NCI-H1930 (cell line): Measurements from ENCODE around the gene CCDC188.
"Not testable (repeated sequence)": the region's sequence is repeated elsewhere in the genome, so short reads cannot be mapped to it uniquely, and the experiment has no call there.

Source experiments
- DNase-seq, 2 experiments: peaks; one replicate each; lab custom pipeline; 2025; lab: John Stamatoyannopoulos, UW

Gene CCDC188

DNA sequence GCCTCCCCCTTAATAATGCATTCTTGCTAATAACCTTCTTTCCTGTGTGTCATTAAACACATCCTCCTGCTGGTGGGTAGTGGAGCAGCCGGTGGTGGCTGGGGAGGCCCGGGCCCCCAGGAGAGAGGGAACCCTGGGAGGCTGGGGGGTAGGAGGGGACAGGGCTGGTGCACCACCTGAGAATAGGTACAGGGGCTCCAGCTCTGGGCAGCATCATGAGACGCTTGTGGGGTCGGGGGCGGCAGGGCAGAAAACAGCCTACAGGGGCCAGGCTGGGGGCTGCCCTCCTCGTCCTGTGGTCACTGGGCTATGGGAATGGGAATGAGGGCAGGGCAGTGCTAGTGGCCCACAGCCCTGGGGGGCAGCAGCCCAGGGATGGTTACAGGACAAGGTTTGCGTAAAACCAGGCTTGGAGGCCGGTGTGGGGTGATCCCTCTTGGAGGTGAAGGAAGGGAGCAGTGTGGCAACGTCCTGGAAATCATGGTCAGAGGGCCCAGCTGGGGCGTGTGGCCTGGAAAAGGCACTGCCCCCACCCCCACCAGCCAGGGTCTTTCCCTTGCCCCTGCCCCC lies 18.5 kb upstream of the CCDC188 start:
- no peak for DNase-seq

DNA sequence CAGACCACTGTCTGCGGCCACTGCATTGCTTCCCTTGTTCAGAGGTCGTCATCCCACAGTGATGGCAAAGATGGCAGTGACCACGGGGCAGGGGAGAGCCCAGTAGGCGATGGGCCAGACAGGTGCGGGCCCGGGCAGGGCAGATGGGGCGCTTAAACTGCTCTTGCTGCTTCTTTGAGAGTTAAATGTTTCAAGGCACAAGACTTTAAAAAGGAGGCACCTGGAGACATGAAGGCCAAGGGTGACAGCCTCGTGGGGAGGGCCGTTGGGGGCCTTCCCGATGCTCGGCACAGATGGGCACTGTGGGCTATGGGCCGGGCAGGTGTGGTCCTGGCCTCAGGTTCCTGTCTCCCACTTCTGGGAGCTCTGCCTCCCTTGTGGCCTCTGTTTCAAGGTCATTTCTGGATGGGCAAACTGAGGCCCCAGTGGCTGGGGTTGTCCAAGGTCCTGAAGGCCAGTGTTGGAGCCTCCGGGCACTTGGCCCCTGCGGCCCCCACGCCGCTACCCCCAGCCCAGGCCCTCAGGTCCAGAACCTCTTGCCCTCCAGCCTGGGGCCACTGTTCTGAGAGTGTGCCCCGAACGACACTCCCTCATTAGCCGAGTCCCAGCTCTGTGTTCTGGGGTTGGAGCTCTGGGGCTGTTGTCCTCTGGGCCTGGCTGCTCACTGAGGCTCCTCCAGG lies 16.9 kb upstream of the CCDC188 start:
- DNase-seq, result no peak

DNA sequence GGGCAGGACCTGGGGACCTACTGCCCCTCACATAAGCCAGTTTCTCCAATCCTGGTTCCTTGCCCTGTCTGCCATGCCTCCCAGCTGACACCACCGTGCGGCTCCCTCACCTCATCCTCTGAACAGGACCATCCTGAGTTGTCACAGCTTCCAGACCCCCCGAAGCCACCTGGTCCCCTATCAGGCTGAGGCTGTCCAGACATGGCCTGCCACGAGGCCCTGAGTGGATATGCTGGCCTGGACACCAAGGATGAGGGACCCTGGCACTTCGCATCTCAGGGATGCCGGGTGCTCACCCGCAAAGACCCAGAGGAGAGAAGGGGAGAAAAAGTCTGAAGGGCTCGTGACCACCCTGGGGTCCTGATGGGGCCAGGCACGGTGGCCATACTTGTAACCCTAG lies 15.8 kb upstream of the CCDC188 start:
- DNase-seq, result no peak

DNA sequence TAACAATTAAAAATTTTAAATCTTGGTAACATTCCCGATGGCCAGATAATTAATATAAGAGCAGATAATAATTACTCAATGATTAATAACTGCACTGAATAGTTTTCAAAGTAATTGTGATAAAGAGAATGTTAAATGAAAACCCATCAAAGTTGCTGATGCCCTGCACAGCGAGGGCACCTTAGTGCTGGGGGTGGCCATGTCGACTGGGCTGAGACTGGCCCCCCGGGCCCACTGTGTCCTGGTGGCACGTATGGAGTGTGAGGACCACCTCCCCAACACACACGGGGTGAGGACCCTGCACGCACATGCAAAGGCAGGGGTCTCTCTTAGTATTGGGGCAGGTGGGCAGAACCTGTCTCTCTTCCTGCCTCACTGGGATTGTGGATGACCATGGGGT lies 15.1 kb upstream of the CCDC188 start:
- no peak for DNase-seq

DNA sequence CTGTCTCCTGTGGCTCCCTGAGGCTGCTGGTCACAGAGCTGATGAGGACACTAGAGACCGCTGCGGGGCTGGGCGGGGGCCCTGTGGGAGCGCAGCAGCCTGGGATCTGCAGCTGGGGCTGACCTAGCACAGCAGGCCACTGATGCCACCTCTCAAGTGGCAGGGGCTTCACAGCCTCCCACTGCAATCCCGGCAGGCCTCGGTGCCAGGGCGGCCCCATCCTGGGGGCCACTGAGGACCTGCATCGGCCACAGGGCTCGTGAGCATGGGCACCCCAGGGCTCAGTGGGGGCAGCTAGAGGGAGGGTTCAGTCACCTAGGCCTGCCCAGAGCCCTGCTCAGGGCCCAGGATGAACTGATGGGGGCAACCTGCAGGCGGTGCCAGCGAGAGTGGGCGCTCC lies 14.6 kb upstream of the CCDC188 start:
- DNase-seq, result no peak

DNA sequence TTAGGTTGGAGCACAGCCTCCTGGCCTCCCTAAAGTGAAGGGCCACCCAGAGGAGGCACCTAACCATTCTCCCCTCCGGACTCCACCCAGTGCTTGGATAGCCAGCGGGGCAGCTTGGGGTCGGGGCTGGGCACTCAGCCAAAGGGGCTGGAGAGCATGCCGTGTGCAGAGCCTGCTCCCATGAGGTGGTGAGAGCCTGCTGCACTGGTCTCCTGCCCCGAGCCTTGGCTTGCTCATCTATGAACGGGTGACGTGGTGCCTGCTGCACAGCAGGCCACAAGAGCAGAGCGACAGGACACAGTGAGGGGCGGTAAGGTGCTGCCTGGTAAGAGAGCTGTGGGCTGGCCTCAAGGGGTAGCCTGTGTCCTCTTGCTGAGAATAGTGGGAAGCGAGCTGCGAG lies 14.0 kb upstream of the CCDC188 start:
- no peak for DNase-seq

DNA sequence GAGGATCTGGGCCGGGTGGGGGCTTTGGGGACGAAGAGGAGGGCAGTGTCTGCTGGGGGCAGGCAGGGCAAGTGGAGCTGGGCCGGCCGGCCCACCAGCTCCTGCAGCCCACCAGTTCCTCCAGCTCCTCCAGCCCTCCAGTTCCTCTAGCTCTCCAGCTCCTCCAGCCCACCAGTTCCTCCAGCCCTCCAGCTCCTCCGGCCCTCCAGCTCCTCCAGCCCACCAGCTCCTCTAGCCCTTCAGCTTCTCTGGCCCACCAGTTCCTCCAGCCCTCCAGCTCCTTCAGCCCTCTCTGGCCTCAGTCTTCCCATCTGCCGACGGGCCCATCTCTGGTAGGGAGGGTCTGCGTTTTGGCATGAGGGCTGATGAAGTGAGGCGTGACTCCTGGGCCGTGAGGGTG lies 9.2 kb upstream of the CCDC188 start:
- DNase-seq, result no peak

DNA sequence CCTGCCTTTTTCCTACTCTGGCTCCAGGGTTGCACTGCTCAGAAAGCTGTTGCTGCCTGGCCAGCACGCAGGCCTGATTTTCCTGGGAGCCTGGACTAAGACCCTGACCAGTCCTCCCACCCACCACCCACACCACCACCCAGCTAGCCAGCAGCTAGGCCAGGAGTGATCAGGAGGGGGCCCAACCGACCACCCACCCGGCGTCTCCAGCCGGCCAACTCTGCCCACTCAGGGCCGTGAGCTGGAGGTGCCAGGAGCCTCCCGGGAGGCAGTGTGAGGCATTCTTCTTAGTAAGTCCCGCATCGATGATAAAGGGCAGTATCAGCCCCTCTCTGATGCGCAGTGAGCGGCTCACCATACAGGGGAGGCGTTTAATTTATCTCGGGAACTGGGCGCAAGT lies 8.7 kb upstream of the CCDC188 start:
- not testable (repeated sequence) for DNase-seq

DNA sequence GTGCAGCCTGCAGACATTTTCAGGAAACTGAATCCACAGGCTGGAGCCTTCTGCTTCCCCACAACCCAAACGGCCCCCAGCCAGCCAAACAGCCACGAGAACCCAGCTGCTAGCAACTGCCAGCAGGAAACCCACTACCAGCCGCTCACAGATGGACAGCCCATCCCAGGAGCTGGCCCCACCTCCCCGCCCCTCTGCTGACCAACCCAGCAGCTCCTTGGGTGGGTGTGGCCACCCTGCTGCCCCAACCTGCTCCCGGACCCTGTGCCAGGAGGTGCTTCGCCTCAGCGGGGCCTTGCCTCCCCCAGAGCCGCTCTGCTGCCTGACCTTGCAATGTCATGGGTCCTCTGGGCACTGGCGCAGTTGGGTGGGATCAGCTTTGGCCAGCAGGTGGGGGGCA lies 8.2 kb upstream of the CCDC188 start:
- no peak for DNase-seq

DNA sequence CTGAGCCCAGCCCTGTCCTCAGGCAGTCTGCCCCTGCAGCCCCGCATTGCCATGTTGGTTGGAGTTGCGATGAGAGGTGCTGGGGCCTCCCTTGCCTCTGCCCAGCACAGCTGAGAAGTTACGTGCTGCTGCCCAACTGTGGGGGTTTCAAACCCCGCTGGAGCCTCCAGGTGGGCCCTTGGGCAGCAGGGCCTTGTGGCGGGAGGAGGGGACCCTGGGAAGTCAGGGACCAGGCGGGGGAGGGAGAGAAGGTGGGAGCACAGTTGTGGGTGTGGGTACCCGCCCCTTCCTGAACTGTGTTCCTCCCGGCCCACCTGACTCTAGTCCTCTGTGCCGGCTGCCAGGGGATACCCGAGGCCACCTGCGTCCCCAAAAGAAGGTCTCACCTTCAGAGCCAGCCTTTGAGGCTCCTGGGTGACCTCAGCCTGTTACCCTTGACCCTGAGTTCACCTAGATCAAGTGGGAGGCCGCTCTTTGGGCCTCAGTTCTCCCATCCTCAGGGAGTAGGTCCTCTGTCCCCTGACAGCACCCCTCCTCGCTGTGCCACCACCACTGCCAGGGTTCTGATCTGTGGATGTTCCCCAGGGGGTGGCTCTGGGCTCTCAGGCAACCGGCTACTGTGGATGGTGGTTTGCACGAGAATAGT lies 7.7 kb upstream of the CCDC188 start:
- no peak for DNase-seq

DNA sequence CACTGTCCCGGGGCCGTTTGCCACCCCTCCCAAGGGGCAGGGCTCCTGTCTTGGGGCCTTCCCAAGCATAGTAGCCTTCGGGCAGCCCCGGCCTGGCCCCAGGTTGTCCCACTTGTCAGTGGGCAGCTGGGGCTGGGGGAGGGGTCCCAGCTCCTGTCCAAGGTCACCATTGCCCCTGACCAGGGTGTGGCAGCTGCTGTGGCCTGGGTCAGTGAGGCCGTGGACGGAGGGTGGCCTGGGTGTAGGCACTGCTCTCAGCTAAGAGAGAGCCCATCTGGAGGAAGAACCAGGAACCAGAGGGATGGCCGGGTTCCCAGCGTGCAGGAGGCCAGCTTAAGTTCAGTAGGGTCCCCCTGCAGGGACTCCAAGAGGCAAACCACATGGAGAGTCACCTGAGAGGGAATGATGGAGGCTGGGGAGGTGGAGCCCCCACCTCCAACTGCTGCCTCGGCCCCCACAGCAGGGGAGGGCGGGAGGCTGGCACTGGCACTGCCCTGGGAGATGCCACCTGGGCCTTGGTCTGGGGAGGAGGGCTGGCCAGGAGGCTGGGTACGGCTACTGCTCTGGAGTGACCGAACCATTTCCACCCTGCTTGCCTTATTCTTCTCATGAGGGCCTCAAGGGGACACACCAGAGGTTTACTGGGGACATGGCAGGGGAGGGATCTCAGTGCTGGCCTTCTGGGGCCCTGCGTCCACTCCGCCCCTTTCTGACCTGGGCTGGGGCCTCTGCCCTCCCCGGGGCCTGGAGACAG lies 6.8 kb upstream of the CCDC188 start:
- no peak for DNase-seq

DNA sequence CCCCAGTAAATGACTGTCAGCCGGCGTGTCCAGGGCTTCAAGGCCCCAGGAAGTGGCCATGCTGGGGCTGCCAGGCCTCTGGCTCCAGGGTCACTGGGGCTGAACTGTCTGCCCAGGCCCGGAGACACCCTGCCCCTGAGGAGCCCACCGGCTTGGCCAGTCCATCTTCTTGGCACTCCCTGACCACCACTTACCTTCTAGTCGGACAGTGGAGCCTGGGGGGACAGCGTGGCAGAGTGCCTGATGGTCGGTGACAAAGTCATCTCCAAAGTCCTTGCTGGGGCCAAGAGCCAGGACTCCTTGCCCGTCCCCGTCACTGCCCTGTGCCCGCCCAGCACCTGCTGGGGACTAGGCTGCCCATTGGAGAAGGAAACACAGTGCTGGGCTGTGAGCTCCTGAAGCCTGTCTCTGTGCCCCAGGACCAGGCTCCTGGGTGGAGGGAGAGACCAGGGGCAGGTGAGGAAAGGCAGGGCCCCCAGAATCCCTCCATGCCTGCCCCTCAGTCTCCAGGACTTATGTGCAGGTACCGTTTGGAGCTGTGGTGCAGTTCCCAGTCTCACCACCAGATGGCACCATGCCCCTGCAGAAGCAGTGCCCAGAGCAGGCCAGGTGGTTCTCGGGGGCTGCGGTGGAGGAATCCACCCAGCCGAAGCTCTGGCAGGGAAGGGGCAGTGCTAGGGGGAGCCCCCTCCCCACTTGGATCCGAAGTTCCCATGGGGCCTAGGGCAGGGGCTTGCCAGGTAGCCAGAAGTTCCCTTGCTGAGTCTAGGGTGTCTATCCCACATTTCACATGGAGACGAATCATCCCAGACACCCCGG lies 6.0 kb upstream of the CCDC188 start:
- DNase-seq, result peak; percentile 50 to 70

DNA sequence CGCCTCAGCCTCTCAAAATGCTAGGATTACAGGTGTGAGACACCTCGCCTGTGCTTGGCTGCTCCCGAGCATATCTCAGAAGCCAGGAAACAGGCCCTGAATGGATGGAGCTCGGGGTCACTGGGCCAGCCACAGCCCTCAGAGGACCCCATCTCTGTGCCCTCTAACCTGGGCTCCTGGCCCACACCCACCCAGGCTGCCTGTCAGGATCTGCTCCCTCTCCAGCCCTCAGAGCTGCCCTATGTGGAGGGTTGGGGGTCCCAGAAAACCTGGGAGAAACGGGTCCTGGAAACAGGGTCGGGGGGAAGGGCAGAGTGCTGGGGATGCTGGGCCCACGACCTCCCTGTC lies 5.2 kb upstream of the CCDC188 start:
- DNase-seq, result no peak

DNA sequence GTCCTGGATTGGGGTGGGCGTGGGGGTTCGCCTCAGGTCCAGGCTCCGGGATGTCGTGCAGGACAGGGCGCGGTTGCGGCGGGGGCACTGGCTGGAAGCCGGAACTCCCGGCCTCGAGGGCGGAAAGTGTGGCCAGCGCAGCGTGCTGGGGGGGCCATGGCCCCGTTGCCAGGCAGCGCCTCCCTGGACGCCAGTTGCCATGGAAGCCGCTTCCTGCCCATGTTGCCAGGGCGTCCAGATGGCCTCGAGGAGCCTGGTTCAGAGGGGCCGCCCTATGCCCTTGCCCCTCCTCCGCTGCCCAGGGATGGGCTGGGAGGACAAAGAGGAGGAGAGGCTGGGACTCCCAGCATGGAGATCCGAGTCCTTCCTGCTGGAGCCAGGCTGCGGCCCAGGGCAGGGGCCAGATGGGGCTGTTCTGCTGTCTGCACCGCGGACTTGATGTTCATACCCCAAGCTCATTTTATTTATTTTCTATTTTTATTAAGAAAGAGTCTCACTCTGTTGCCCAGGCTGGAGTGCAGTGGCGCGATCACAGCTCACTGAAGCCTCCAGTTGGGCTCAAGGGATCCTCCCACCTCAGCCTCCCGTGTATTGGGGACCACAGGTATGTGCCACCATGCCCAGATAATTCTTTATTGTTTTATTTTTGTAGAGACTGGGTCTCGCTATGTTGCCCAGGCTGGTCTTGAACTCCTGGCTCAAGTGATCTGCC lies 4.6 kb upstream of the CCDC188 start:
- peak; percentile 84 to 86 for DNase-seq

DNA sequence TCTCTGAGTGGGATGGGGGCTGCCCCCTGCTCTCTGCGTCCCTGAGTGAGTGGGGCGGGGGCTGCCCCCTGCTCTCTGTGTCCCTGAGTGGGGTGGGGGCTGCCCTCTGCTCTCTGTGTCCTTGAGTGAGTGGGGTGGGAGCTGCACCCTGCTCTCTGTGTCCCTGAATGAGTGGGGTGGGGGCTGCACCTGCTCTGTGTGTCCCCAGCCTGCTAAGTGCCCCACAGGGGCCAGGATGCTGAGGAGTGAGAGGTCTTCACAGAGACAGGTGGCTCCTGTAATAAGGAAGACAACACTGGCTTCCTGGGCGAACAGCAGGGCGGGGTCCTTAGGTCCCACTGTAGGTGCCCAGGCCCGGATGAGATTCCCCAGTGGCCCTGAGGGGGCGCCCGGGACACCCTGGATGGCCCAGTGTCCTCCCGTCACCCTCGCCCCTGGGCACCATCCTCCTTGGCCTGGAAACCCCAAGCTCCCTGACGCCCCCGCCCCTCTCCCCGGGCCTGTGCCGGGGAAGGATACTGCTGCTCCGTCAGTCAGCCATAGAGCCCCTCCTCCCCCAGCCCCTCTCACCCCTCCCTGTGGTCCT lies 3.8 kb upstream of the CCDC188 start:
- peak in 1 of 2 experiments; percentile 20 for DNase-seq

DNA sequence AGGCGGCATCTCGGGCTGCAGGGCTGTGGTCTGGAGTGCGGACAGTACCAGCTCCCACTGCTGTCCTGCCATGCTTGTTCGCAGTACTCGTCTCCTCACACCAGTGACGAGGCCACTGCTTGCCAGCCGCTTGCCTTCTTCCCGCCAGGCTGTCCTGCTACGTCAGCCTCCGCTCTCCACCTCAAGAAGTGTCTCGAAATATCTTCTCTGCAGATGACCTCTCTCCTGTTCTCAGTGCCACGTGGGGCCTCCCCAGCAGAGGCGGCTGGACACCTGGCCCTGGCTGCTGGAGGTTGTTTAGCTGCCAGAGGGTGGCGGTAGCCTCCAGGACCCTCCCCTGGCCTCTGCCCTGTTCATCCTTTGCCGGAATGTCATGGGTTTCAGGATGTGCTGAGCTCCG lies 3.1 kb upstream of the CCDC188 start:
- no peak for DNase-seq

DNA sequence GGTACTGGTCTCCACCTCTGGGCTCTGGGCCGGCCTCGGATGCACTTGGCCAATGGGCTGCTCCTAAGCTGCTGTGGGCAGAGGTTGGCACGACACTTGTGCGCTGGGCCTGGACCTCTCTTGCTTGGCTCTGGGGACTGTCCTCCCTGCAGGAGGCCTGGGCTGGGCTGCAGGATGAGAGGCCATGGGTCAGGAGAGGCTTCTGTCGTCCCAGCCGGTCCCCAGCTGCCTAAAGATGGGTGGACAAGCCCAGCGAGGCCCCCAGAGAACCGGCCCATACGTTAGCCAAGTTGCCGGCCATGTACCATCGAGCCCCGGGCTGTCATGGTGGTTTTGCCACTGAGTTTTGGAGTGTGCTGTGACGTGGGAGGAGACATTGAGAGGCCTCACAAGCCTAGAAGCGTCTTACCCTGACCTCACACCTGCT lies 1.6 kb upstream of the CCDC188 start:
- DNase-seq, result no peak

DNA sequence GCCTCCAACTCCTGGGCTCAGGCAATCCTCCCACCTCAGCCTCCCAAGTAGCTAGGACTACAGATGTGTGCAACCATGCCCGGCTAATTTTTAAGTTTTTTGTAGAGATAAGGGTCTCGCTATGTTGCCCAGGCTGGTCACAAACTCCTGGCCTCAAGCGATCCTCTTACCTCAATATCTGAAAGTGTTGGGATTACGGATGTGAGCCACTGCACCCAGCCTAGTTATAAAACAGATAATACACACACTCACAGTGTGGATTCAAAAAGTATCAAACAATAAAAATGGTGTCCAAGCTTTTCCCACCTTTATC lies 377 bp upstream of the CCDC188 start:
- no peak for DNase-seq

DNA sequence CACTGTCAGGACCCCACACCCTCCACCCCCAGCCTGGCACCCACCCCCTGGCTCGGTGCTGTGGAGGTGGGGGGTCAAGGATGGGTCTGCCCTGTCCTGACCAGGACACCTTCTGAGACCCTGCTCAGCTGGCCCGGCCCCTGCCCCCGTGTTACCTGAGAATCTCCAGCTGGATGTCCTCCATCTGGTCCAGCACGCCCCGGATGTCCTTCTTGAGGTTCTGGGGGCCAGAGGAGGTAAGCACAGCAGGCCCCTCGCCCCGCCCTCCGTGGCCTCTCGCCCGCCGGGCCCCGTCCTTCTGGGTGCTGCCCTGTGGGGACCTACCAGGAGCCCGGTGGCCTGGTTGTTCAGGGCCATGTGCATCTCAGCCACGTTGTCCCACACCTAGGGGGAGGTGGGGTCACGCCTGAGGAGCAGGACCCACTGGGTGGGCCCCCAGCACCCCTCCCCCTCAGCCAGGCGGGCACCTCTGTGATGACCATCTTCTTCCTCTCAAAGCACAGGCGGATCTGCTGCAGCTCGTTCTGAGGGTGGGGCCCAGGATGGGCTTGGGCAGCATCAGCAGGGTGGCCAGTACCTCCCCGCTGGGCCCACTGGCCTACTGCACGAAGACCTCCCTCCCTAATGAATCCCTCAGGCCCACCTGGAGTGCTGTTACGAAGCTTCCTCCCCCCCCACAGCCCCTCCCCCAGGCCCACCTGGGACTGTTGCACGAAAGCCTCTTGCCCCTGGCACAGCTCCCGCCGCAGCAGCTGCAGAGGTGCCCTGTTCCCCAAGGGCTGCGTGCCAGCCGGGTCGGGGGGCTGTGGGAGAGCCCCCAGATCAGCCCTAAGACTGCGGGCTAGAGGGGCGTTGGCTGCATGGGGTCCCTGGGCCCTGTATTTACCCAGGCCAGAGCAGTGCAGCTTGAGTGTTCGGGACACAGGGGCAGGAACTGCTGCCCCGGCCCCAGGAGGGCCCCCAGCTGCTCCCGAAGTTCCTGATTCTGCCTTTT lies 1.3 kb downstream of the CCDC188 start:
- no peak for DNase-seq

DNA sequence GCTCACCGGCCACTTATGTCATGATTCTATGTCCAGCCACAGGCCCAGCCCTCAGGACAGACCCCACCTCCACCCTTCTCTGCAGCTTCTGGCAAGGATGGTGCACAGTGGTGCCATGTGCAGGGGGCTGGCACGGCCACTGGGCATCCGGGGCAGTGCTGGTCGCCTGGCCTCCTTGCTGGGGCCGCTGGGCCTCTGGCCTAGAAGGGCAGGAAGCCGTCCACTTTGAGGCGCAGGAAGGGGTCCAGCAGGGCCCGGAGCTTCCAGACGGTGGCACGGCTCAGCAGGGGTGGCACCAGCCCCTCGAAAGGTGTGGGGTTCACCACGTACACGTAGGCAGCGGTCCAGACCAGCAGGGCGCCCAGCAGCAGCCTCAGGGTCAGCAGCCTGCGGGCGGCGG lies 2.4 kb downstream of the CCDC188 start:
- DNase-seq, result no peak
